ENCODE measurements around the gene CD68. TPM values are rescaled to one million over a fixed set of nuclear protein-coding genes. Genes with fewer than 3 reads are reported as not detected.
A peak's percentile ranks its signal among the peaks of the same experiment; 100 is the strongest.

The CD68 gene
- total RNA-seq, 1 experiment from 2014 or later, result 6.6 TPM

DNA sequence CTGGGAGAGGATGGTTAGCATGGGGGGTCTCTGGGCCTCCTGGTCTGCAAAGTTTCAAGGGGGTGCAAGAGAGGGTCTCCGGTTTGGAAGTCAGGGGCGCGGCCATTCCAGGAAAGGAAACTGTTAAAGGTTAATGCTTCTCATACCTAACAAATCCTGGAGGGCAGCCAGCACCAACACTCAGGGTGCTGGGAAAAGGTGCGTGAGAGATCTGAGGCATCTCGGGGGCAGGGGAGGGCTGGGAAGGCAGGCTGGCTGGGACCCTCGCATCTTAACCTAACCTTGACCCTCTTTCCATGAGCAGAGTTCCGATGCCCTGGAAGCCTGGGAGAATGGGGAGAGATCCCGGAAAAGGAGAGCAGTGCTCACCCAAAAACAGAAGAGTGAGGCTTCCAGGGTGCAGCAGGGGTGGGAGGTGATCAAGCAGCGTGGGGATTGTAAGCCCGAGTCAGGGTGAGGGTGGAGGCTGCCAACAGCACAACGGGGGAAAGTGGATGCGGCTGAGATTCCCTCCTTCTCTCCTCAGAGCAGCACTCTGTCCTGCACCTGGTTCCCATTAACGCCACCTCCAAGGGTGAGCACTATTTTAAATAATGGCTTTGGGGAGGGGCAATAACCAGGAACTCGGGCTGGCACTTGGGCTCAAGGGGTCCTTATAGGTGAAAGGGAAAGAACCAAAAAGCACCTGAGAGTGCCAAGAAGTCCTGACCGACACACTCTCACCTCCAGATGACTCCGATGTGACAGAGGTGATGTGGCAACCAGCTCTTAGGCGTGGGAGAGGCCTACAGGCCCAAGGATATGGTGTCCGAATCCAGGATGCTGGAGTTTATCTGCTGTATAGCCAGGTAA lies 19.9 kb upstream of the CD68 start:
- DNase-seq (ENCODE audit: low spot score), result no peak

- DNase-seq (ENCODE audit: low spot score), result peak; percentile 63
Observed at GRCh38 chr17:7560172-7561027, 19.0 kb upstream of the CD68 start.

- DNase-seq (ENCODE audit: low spot score), result peak; percentile 84
Observed at GRCh38 chr17:7561028-7561575, 18.3 kb upstream of the CD68 start.

DNA sequence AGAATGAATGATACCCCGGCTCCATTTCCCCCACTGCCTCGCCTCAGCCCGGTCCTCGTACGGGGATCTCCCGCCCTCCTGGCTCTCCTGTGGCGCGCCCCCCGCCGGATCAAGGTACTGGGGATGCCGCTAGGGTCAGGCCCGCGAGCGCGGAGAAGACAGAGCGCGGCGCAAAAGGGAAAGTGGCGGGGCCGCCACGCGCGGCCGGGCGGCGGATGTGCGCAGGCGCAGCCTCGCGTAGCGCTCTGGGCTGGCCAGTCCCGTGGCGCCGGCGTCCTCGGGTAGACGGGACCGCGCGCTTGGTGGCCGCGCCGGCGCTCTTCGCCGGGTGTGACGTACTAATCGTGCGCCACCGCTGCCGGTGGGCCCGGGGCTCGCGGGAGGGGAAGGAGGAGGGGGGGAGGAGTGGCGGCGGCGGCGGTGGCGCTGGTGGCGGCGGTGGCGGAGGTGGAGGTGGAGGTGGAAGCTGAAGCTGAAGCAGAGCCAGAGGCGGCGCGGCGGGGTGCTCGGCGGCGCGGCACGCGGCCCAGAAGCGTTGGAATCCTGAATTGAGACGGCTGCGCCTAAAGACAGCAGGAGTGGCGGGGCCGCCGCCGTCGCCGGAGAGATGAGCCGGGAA lies 17.7 kb upstream of the CD68 start, which contains the start of gene SENP3:
SENP3 (plus strand) TSS at position 331 of the 619 bp plus-strand sequence. CDS start 1,158 bp downstream, outside the sequence.
- DNase-seq (ENCODE audit: low spot score), result peak; percentile 80

DNA sequence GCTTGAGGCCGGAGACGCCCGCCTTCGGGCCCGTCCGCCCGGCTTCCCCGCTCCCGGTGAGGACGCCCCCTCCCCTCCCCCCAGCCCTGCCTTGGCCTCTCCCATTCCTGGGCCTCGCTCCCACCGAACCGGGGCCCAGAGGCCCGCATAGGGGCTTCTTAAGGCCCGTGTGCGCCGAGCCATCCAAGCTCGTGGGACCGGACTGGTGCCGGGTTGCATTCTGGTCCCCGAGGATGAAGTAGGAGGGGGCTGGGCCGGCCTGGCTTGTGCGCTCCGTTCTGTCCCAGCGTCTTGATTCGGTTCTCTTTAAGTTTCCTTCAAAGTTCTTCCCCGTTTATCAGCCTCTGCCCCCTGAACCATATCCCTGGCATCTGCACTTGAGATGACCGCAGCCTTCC lies 17.2 kb upstream of the CD68 start:
- DNase-seq (ENCODE audit: low spot score), result no peak

DNA sequence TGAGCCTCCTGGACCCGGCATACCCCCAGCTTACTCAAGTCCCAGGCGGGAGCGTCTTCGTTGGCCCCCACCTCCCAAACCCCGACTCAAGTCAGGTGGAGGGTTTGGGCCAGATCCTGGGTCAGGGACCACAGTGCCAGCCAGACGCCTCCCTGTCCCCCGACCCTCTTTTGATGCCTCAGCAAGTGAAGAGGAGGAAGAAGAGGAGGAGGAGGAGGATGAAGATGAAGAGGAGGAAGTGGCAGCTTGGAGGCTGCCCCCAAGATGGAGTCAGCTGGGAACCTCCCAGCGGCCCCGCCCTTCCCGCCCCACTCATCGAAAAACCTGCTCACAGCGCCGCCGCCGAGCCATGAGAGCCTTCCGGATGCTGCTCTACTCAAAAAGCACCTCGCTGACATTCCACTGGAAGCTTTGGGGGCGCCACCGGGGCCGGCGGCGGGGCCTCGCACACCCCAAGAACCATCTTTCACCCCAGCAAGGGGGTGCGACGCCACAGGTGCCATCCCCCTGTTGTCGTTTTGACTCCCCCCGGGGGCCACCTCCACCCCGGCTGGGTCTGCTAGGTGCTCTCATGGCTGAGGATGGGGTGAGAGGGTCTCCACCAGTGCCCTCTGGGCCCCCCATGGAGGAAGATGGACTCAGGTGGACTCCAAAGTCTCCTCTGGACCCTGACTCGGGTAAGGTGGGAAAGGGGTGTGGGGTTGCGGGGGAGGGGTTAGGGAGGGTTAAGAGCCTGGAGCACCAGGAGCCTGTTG lies 16.1 kb upstream of the CD68 start:
- no peak for DNase-seq (ENCODE audit: low spot score)

GRCh38 chr17:7569571-7569970 lies 9.9 kb upstream of the CD68 start:
- no peak for DNase-seq (ENCODE audit: low spot score)

DNA sequence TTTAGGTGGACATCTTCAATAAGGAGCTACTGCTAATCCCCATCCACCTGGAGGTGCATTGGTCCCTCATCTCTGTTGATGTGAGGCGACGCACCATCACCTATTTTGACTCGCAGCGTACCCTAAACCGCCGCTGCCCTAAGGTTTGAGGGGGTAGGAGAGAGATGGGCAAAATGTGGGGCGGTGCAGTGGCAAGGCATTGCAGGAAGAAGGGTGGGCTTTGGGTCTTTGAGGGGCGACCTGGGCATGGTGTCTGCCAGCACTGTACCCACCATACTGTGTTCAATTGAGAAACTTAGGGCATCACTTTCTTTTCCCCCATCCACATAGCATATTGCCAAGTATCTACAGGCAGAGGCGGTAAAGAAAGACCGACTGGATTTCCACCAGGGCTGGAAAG lies 9.1 kb upstream of the CD68 start:
- no peak for DNase-seq (ENCODE audit: low spot score)

DNA sequence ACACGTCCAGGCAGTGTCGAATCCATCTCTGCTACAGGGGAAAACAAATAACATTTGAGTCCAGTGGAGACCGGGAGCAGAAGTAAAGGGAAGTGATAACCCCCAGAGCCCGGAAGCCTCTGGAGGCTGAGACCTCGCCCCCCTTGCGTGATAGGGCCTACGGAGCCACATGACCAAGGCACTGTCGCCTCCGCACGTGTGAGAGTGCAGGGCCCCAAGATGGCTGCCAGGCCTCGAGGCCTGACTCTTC lies 7.2 kb upstream of the CD68 start:
- no peak for DNase-seq (ENCODE audit: low spot score)

DNA sequence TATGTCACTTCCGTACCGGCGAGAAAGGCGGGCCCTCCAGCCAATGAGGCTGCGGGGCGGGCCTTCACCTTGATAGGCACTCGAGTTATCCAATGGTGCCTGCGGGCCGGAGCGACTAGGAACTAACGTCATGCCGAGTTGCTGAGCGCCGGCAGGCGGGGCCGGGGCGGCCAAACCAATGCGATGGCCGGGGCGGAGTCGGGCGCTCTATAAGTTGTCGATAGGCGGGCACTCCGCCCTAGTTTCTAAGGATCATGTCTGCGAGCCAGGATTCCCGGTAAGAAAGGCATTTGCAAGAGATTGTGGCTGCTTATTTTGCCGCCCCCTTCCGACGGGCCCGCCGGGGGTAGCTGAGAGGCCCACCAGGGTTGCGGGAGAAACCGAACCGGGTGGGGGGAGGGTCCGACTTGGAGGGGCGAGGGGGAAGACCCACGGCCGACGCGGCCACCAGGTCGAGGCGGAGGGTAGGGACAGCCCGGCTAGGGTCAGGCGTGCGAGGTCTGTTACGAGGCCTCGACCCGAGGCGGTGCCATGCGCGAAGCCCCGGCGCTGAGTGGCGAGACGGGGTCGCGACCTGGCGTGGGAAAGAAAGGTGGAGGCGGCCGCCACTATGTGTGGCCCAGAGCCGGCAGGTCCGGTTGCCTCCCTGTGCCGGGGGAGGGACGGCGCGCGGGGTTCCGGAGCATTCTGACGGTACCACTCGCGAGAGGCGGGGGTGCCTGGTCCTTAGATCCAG lies 6.7 kb upstream of the CD68 start:
- DNase-seq (ENCODE audit: low spot score), result peak; percentile 97

DNA sequence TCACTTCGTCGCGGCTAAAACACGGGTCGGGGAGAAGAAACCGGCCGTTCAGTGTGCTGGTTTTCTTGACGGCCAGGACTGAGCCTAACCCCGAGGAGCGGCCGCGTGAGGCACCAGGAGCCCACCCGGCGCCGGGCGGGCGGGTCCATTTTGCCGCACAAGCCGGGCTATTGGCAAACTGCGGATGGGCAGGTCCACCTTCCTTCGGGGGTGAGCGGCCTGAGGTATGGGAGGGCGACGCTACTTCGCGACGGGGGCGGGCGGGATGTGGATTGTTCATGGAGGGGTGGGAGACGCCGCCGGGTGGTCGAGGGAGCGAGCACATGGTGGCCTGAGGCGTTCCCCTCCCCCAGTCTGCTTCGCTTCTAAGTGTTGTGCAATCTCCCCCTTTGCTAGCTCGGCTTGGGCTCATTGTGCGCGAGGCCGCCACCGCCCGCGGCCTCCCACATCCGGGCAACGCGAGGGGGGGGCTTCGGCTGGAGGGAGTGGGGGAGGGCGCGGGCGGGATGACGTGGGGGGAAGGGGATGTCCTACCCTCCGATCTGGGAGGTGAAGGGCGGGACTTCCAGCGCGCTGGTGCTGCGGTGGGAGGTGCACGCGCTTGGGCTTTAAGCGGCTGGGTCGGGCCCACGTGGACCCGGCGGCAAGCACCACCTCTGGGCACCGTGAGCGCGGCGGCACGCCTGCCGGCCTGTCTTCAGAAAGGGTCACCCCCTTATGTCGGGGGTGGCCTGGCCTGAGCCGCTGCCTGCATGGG lies 5.9 kb upstream of the CD68 start:
- peak; percentile 65 for DNase-seq (ENCODE audit: low spot score)

- no peak for DNase-seq (ENCODE audit: low spot score)
Observed at GRCh38 chr17:7574176-7574953, 5.1 kb upstream of the CD68 start.

GRCh38 chr17:7575481-7575883 lies 4.0 kb upstream of the CD68 start:
- DNase-seq (ENCODE audit: low spot score), result no peak

- DNase-seq (ENCODE audit: low spot score), result no peak
Observed at GRCh38 chr17:7575959-7576358, 3.5 kb upstream of the CD68 start.

DNA sequence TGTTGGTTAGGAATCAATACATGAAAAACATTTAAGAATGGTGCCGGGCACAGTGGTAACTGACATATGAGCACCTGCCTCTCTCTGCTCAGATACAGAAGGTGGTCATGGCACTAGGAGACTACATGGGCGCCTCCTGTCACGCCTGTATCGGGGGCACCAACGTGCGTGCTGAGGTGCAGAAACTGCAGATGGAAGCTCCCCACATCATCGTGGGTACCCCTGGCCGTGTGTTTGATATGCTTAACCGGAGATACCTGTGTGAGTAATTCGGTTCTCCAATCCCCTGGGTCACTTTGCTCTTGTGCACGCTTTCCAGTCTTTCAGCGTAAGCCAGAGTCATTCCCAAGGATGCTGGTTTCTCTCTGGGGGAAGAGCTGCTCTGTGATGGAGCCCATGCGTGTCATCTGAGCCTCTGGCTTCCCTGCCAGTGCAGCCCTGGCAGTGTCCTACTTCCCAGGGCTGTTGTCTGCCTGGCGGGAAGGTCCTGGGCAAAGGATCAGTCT lies 3.0 kb upstream of the CD68 start:
- no peak for DNase-seq (ENCODE audit: low spot score)

- DNase-seq (ENCODE audit: low spot score), result no peak
Observed at GRCh38 chr17:7577327-7578199, 1.9 kb upstream of the CD68 start.

GRCh38 chr17:7579834-7580603 lies 581 bp downstream of the CD68 start:
- no peak for DNase-seq (ENCODE audit: low spot score)

All from HT-29 (cell line).